ENCODE results near the gene C2. TPM values are rescaled to one million over a fixed set of nuclear protein-coding genes. Genes with fewer than 3 reads are reported as not detected.
A peak's percentile ranks its signal among the peaks of the same experiment; 100 is the strongest.

Gene C2
- total and polyA plus RNA-seq, 2 donors (not counting 1 experiment from before 2014, with no cell fraction given) = 0.28 to 3.4 TPM

DNA sequence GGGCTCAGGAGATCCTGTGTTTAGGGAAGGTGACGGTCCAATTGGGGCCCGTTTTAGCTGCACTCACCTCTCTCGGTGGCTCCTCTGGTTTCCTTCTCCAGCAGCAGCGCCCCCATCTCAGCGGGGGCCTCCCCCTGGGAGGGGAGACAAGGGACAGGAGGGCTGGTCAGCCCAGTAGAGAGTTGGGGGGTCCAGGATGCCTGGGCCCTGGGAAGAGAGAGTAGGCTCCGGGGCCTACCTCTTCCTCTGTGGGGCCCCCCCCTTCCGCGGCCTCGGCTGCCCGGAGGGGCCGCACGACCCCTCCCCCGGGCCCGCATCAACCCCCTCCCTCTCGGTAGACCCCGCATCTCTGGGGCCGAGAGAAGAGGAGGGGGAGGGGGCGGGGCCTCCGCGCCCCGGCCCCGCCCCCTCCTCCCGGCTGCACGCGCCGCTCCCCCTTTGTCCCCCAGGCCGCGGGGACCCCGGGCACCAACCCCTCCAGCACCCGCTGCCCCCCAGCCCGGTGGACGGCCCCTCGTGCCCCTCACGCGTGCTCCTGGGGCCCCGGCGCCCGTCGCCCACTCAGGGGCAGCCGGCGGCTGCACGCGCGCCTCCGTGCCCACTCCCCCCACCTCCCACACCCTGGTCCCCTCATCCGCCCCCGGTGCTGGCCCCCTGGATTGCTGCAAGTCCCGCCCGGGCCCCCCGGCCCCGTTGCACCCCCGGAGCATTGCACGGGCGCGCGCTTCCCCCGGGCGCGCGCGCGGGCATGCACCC, 30.5 kb upstream of the C2 start:
- Histone ChIP-seq H3K27ac (ENCODE audit: low read length in 2 of 2) (peak overlapping the region; percentile 63 to 78), H3K4me2 (replicated peaks; ENCODE audit: low read depth, low read length, poor library complexity, severe bottlenecking) (peak overlapping the region; percentile 96), H3K79me2 (ENCODE audit: control insufficient read depth, insufficient read depth, low read length) (peaks cover 4% of the 10 kb centered on the region), H3K4me3 (ENCODE audit: control extremely low read depth in 1 of 5, extremely low read depth in 1 of 5, insufficient read depth in 1 of 5, low read depth in 2 of 5, low read length in 4 of 5) (peak overlapping the region in 4 of 5 experiments; percentile 80 to 100 (median 91)), H3K9ac (ENCODE audit: low read length) (peak overlapping the region; percentile 95), H3K27me3 (replicated peaks in 1 of 4; ENCODE audit: control extremely low read depth in 1 of 4, control insufficient read depth in 3 of 4, insufficient read depth in 4 of 4, low read length in 3 of 4) (no peaks in the 10 kb centered on the region), H3K36me3 (replicated peaks in 1 of 2; ENCODE audit: control extremely low read depth in 1 of 2, control insufficient read depth in 1 of 2, extremely low read depth in 1 of 2, insufficient read depth in 2 of 2, low read length in 1 of 2) (peaks cover 0 to 17% of the 10 kb centered on the region in 2 experiments), H2AFZ (ENCODE audit: insufficient read depth, low read depth, low read length, poor library complexity, severe bottlenecking) (peak overlapping the region; percentile 99), H3K9me3 (ENCODE audit: control extremely low read depth in 1 of 3, control insufficient read depth in 2 of 3, insufficient read depth in 1 of 3, low read length in 2 of 3) (no peaks in the 10 kb centered on the region), H4K20me1 (ENCODE audit: control insufficient read depth, insufficient read depth, low read length, poor library complexity, severe bottlenecking) (no peaks in the 10 kb centered on the region), H3K4me1 (ENCODE audit: control insufficient read depth in 2 of 2, insufficient read depth in 2 of 2, low read length in 2 of 2) (peaks cover 9 to 25% of the 10 kb centered on the region in 2 donors)
- Mint-ChIP-seq H3K4me1 (peaks cover 31% of the 10 kb centered on the region), H3K4me3 (peak overlapping the region; percentile 82), H3K27ac (peak overlapping the region; percentile 87), H3K9me3 (ENCODE audit: insufficient read depth) (no peaks in the 10 kb centered on the region), H3K27me3 (no peaks in the 10 kb centered on the region)
- WGBS (ENCODE audit: insufficient coverage) = 4% methylated on average over 35 of the region's 62 CpGs
- DNase-seq = no peak
- CTCF ChIA-PET = interaction anchor here (1.1 to 1.3 kb wide), 2 partner anchors 61 to 64 kb away, joined by 3 to 5 read pairs; no protein-coding TSS in a partner anchor
- intact Hi-C loops (cut with micrococcal nuclease) = loop anchor here (1.0 to 5.0 kb wide), 7 partner anchors 34 to 350 kb away; partner anchors contain the start of genes ATP6V1G2, BAG6, CLIC1 and NFKBIL1
- no peak for TF ChIP-seq EZH2 (IDR thresholded peaks at IDR 0.05; ENCODE audit: borderline replicate concordance, insufficient read depth, low read depth, low read length, poor library complexity, severe bottlenecking)
- TF ChIP-seq, protein P1, sequence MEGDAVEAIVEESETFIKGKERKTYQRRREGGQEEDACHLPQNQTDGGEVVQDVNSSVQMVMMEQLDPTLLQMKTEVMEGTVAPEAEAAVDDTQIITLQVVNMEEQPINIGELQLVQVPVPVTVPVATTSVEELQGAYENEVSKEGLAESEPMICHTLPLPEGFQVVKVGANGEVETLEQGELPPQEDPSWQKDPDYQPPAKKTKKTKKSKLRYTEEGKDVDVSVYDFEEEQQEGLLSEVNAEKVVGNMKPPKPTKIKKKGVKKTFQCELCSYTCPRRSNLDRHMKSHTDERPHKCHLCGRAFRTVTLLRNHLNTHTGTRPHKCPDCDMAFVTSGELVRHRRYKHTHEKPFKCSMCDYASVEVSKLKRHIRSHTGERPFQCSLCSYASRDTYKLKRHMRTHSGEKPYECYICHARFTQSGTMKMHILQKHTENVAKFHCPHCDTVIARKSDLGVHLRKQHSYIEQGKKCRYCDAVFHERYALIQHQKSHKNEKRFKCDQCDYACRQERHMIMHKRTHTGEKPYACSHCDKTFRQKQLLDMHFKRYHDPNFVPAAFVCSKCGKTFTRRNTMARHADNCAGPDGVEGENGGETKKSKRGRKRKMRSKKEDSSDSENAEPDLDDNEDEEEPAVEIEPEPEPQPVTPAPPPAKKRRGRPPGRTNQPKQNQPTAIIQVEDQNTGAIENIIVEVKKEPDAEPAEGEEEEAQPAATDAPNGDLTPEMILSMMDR (IDR thresholded peaks at IDR 0.05) = no peak
- POLR2A ChIA-PET = interaction anchor here (0.6 to 1.7 kb wide), 4 partner anchors 11 to 738 kb away, joined by 3 to 9 read pairs (median 6); partner anchors contain the start of genes DDAH2 and DXO
- peak; percentile 4 for ATAC-seq (ENCODE audit: low read depth)

Measured in B cell (primary cell).